ENCODE data around the gene KCNJ18. TPM values are rescaled to one million over a fixed set of nuclear protein-coding genes. Genes with fewer than 3 reads are reported as not detected.
"Not testable (repeated sequence)": the region's sequence is repeated elsewhere in the genome, so short reads cannot be mapped to it uniquely, and the experiment has no call there.

The KCNJ18 gene
- polyA plus RNA-seq, 1 donor (not counting 4 experiments of a cell fraction or from before 2014, with no cell fraction given) = not detected

DNA sequence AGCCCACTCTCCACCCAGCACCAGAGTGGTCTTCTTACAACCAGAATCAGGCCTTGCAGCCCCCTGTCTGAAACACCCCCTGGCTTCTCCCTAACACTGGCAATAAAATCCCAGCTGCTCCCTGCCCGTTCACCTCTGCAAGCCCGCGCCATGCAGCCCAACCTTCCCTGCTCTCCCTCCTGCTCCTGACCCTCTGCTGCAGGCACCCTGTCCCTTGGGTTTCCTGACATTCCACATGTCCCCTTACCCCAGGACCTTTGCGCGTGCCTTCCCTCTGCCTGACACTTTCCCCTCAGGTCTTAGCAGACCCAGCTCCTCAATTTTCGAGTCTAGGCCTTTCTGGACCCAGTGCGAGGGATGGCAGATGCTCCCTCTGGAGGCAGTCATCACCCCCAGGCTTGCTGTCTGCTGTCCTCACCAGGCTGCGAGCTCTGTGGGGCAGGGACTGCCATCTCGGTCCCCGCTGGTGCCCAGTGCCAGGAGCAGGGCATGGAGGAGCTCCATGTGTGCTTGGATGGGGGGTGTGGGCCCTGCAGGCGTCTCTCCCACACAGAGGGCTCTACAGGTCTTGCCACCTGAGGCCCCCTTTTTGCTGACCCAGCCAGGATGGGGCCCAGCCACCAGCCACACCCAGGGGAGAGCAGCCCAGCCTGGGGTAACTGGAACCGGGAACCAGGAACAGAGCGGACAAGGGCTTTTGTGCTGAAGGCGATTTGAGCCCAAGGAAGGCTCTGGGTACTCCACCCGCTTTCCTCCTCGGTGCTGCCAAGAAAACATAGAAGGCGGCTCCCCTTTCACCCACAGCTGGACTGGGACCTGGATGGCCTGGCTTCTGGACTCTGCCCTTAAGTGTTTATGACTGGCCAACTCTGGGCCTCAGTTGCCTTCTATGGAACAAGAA lies 15.6 kb downstream of the KCNJ18 start:
- H3K27ac ChIP-seq (ENCODE audit: control insufficient read depth, insufficient read depth, low read length); dilution Hi-C loops (cut with MboI; ENCODE audit: extremely low pct_ligation_motif_present, low sequenced_read_pairs); H4K20me1 ChIP-seq (ENCODE audit: control insufficient read depth, extremely low read depth, insufficient read depth, low read length); H3K4me2 ChIP-seq (ENCODE audit: control insufficient read depth, extremely low read depth, insufficient read depth, low read depth, low read length); H3K79me2 ChIP-seq (ENCODE audit: control insufficient read depth, insufficient read depth, low read length); H3K36me3 ChIP-seq (ENCODE audit: control insufficient read depth in 2 of 2, extremely low read depth in 1 of 2, insufficient read depth in 2 of 2, low read length in 2 of 2); H3K27me3 ChIP-seq (ENCODE audit: control insufficient read depth, extremely low read depth, insufficient read depth, low read length); H3K9me3 ChIP-seq (ENCODE audit: control insufficient read depth, low read depth, low read length); H2AFZ ChIP-seq (ENCODE audit: control insufficient read depth, low read length); H3K9ac ChIP-seq (ENCODE audit: control insufficient read depth, extremely low read depth, insufficient read depth, low read length); H3K4me1 ChIP-seq (ENCODE audit: control insufficient read depth, extremely low read depth, insufficient read depth, low read length); DNase-seq (ENCODE audit: low read depth, low spot score); FAIRE-seq; H3K4me3 ChIP-seq (ENCODE audit: control insufficient read depth in 2 of 3, extremely low read depth in 1 of 3, insufficient read depth in 2 of 3, low read depth in 1 of 3, low read length in 3 of 3); H3K9me1 ChIP-seq (ENCODE audit: control insufficient read depth, extremely low read depth, insufficient read depth, low read length): not testable (repeated sequence)

DNA sequence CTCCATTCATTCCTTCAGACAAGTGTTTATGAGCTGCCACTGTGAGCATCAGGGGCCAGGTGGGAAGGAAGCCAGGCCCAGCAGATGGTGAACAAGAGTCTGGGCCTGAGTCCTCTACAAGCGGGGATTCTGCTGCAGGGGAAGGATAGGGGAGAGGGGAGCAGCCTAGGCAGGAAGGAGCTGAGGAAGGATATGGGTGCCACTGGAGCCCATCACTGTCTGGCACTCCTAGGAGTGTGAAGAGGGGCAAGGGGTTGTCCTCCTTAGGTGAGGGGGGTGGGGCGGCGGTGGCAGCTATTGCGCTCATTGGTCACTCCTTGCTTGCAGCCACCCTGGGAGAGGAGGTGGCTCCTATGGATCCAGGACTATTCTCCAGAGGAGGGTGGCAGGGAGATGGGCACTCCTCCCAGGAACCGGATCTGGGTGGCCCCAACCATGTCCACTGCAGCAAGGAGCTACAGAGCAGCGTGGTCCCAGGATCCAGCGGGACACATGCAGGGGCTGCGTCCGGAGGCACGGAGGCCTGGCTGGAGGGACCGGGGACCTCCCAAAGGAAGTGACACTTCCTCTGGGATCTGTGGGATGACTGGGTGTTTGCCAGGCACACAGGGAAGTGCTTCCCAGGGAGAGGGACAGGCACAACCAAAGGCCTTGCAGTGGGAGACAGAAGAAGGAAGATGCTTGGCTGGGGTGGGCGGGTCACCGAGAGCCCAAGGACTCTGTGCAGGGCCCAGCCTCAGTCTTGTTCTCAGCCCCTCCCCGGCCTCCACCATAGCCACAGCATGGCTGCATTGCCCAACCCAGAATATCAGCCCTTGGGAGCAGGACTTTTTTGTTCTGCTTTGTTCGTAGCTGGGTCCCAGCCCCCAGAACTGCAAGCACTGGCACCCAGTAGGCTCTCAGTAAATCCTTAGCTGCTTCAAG lies 16.6 kb downstream of the KCNJ18 start:
- H2AFZ ChIP-seq (ENCODE audit: control insufficient read depth, low read length); H3K4me2 ChIP-seq (ENCODE audit: control insufficient read depth, extremely low read depth, insufficient read depth, low read depth, low read length); DNase-seq (ENCODE audit: low read depth, low spot score); H3K4me3 ChIP-seq (ENCODE audit: control insufficient read depth in 2 of 3, extremely low read depth in 1 of 3, insufficient read depth in 2 of 3, low read depth in 1 of 3, low read length in 3 of 3); H3K27ac ChIP-seq (ENCODE audit: control insufficient read depth, insufficient read depth, low read length); H3K9me3 ChIP-seq (ENCODE audit: control insufficient read depth, low read depth, low read length); H3K27me3 ChIP-seq (ENCODE audit: control insufficient read depth, extremely low read depth, insufficient read depth, low read length); H3K4me1 ChIP-seq (ENCODE audit: control insufficient read depth, extremely low read depth, insufficient read depth, low read length); H3K9me1 ChIP-seq (ENCODE audit: control insufficient read depth, extremely low read depth, insufficient read depth, low read length); H3K79me2 ChIP-seq (ENCODE audit: control insufficient read depth, insufficient read depth, low read length); FAIRE-seq; H4K20me1 ChIP-seq (ENCODE audit: control insufficient read depth, extremely low read depth, insufficient read depth, low read length); H3K9ac ChIP-seq (ENCODE audit: control insufficient read depth, extremely low read depth, insufficient read depth, low read length); H3K36me3 ChIP-seq (ENCODE audit: control insufficient read depth in 2 of 2, extremely low read depth in 1 of 2, insufficient read depth in 2 of 2, low read length in 2 of 2); dilution Hi-C loops (cut with MboI; ENCODE audit: extremely low pct_ligation_motif_present, low sequenced_read_pairs): not testable (repeated sequence)

DNA sequence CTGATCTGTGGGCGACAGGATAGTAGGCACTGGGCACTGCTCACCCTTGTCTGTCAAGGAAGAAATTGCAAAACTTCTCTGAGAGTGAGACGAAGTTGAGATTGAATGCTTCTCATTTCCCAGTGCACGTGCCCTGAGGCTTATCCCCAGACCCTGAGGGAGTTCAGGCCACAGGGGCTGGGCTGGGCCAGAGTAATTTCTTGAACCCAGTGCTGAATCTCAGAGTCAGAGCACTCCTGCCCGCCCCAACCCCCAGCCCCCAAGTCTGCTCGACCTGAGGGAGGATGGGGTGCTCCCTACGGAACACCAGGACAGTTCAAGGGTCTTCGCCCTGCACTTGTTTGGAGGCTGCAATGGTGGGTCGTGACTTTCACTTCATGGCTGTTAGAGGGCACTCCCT lies 17.7 kb downstream of the KCNJ18 start:
- H3K27me3 ChIP-seq (ENCODE audit: control insufficient read depth, extremely low read depth, insufficient read depth, low read length); H2AFZ ChIP-seq (ENCODE audit: control insufficient read depth, low read length); H3K4me3 ChIP-seq (ENCODE audit: control insufficient read depth in 2 of 3, extremely low read depth in 1 of 3, insufficient read depth in 2 of 3, low read depth in 1 of 3, low read length in 3 of 3); H3K79me2 ChIP-seq (ENCODE audit: control insufficient read depth, insufficient read depth, low read length); FAIRE-seq; dilution Hi-C loops (cut with MboI; ENCODE audit: extremely low pct_ligation_motif_present, low sequenced_read_pairs); H3K9me3 ChIP-seq (ENCODE audit: control insufficient read depth, low read depth, low read length); H3K9me1 ChIP-seq (ENCODE audit: control insufficient read depth, extremely low read depth, insufficient read depth, low read length); H3K4me1 ChIP-seq (ENCODE audit: control insufficient read depth, extremely low read depth, insufficient read depth, low read length); H3K36me3 ChIP-seq (ENCODE audit: control insufficient read depth in 2 of 2, extremely low read depth in 1 of 2, insufficient read depth in 2 of 2, low read length in 2 of 2); H4K20me1 ChIP-seq (ENCODE audit: control insufficient read depth, extremely low read depth, insufficient read depth, low read length); H3K4me2 ChIP-seq (ENCODE audit: control insufficient read depth, extremely low read depth, insufficient read depth, low read depth, low read length); H3K9ac ChIP-seq (ENCODE audit: control insufficient read depth, extremely low read depth, insufficient read depth, low read length); H3K27ac ChIP-seq (ENCODE audit: control insufficient read depth, insufficient read depth, low read length); DNase-seq (ENCODE audit: low read depth, low spot score): not testable (repeated sequence)

DNA sequence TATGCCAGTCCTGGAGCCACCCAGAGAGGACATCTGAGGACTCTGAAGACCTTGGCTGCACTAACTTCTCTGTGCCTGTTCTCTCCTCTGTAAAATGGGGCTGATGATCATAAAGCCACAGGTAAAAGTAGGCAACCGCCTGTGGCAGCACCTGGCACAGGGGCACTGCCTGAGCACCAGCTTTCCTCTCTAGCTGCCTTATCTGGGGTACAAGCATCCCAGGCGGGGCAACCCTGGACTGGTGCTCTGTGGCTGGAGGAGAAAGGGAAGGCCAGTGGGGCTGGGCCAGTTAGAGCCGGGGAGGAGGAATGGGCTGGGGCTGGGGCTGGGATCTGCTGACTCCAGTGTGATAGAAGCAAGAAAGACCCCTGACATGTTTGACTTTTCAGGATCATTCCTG lies 18.2 kb downstream of the KCNJ18 start:
- H3K27ac ChIP-seq (ENCODE audit: control insufficient read depth, insufficient read depth, low read length); dilution Hi-C loops (cut with MboI; ENCODE audit: extremely low pct_ligation_motif_present, low sequenced_read_pairs); H2AFZ ChIP-seq (ENCODE audit: control insufficient read depth, low read length); H3K4me2 ChIP-seq (ENCODE audit: control insufficient read depth, extremely low read depth, insufficient read depth, low read depth, low read length); H4K20me1 ChIP-seq (ENCODE audit: control insufficient read depth, extremely low read depth, insufficient read depth, low read length); H3K9ac ChIP-seq (ENCODE audit: control insufficient read depth, extremely low read depth, insufficient read depth, low read length); DNase-seq (ENCODE audit: low read depth, low spot score); H3K4me3 ChIP-seq (ENCODE audit: control insufficient read depth in 2 of 3, extremely low read depth in 1 of 3, insufficient read depth in 2 of 3, low read depth in 1 of 3, low read length in 3 of 3); H3K9me1 ChIP-seq (ENCODE audit: control insufficient read depth, extremely low read depth, insufficient read depth, low read length); H3K9me3 ChIP-seq (ENCODE audit: control insufficient read depth, low read depth, low read length); H3K79me2 ChIP-seq (ENCODE audit: control insufficient read depth, insufficient read depth, low read length); H3K27me3 ChIP-seq (ENCODE audit: control insufficient read depth, extremely low read depth, insufficient read depth, low read length); H3K4me1 ChIP-seq (ENCODE audit: control insufficient read depth, extremely low read depth, insufficient read depth, low read length); H3K36me3 ChIP-seq (ENCODE audit: control insufficient read depth in 2 of 2, extremely low read depth in 1 of 2, insufficient read depth in 2 of 2, low read length in 2 of 2); FAIRE-seq: not testable (repeated sequence)

Measured in keratinocyte (primary cell).